ENCODE data around the gene BIK. TPM values are rescaled to one million over a fixed set of nuclear protein-coding genes. Genes with fewer than 3 reads are reported as not detected.

Gene BIK
- total RNA-seq, 1 donor from 2014 or later = 2.5 TPM

Other genes with a start within 250 kb of the BIK start
- 68.7 and 82.0 TPM in 2 replicates for gene PACSIN2, start 95.6 kb upstream of the BIK start, total RNA-seq
- 11.7 and 18.8 TPM in 2 replicates for gene TTLL1, start 21.4 kb upstream of the BIK start, total RNA-seq
- gene MCAT, start 32.6 kb downstream of the BIK start, total RNA-seq = 23.6 and 27.7 TPM in 2 replicates
- 682 and 1,000 TPM in 2 replicates for gene TSPO, start 40.8 kb downstream of the BIK start, total RNA-seq
- gene TTLL12, start 76.4 kb downstream of the BIK start, total RNA-seq = 35.8 and 55.0 TPM in 2 replicates
- 68.9 and 69.1 TPM in 2 replicates for gene SCUBE1, start 232.6 kb downstream of the BIK start, total RNA-seq

Measured in glomerular endothelial cell (primary cell).